AG04449 (cell line): ENCODE results near the gene VTA1.
"Not testable (repeated sequence)": the region's sequence is repeated elsewhere in the genome, so short reads cannot be mapped to it uniquely, and the experiment has no call there.

Source experiments
- CTCF ChIA-PET: fragments of 350-600 bp; formaldehyde crosslinking; extraction: SDS; loops from one replicate; lab custom pipeline; 2021; ENCODE audit warnings: antibody characterized with exemption; lab: Yijun Ruan, JAX
- POLR2A ChIA-PET: fragments of 400-600, 350-600 bp; formaldehyde crosslinking; extraction: SDS; loops from one replicate; lab custom pipeline; 2020; ENCODE audit warnings: antibody characterized with exemption, inconsistent platforms; lab: Yijun Ruan, JAX
- DNase-seq: peaks from one replicate; pipeline ENCODE4 v3.0.0-alpha.2; 2010; ENCODE audit warnings: low read depth, low spot score
- H3K4me3 ChIP-seq: 2 replicates; pipeline ENCODE4 v1.5.1; 2011; ENCODE audit warnings: low read depth, mild to moderate bottlenecking, control low read depth, low read length
- TF ChIP-seq, protein P1 (sequence below): IDR thresholded peaks from one replicate; pipeline ENCODE4 v1.5.1; 2011; ENCODE audit warnings: mild to moderate bottlenecking, moderate library complexity, low read length, control low read depth, inconsistent platforms; ENCODE audit not compliant: insufficient read depth; ENCODE audit errors: missing control alignments

Gene VTA1

DNA sequence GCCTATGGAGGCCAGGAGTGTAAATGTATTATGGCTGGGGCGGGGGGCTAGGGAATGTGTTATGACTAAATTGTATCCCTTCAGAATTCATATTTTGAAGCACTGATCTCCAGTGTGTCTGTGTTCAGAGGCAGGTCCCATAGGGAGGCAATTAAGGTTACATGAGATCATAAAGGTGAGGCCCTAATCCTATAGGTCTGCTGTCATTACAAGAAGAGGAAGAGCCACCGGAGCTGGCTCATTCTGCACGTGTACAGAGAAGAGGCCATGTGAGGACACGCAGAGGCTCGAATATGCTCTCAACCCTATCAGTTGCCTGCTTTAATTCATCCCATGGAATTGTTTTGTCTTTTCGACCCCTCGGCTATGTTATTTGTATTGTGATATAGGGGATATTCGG, 76.9 kb downstream of the VTA1 start:
- ChIA-PET CTCF (interaction anchor here (1.0 to 1.4 kb wide), 3 partner anchors 26 to 165 kb away, joined by 3 to 4 read pairs (median 3); no protein-coding TSS in a partner anchor), POLR2A (no interaction called here)
- DNase-seq, result no peak
- TF ChIP-seq, protein P1, sequence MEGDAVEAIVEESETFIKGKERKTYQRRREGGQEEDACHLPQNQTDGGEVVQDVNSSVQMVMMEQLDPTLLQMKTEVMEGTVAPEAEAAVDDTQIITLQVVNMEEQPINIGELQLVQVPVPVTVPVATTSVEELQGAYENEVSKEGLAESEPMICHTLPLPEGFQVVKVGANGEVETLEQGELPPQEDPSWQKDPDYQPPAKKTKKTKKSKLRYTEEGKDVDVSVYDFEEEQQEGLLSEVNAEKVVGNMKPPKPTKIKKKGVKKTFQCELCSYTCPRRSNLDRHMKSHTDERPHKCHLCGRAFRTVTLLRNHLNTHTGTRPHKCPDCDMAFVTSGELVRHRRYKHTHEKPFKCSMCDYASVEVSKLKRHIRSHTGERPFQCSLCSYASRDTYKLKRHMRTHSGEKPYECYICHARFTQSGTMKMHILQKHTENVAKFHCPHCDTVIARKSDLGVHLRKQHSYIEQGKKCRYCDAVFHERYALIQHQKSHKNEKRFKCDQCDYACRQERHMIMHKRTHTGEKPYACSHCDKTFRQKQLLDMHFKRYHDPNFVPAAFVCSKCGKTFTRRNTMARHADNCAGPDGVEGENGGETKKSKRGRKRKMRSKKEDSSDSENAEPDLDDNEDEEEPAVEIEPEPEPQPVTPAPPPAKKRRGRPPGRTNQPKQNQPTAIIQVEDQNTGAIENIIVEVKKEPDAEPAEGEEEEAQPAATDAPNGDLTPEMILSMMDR, result no peak
- H3K4me3 ChIP-seq, result no peak overlapping the region

DNA sequence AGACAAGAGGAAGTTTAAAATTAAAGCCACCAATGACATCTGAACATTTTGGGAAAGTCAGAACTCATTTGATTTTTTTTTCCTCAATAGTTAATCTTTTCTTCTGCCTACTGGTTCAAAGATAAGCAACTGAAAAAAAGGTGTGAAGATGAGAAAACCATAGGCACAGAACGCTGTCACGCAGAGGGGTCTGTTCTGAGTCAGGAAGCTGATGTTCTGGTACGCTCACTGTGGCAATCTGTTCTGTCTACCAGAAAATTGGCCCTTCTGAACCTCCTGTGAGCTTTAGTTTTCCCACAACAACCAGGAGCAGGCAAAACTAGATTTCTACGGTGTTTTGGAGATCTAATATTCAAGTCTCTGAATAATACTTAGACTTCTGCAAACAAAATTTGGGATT, 78.1 kb downstream of the VTA1 start:
- CTCF ChIA-PET, result interaction anchor here (1.3 to 1.4 kb wide), 3 partner anchors 17 to 163 kb away, joined by 3 to 14 read pairs (median 4); no protein-coding TSS in a partner anchor
- H3K4me3 ChIP-seq, result no peak overlapping the region
- TF ChIP-seq, protein P1, result no peak
- POLR2A ChIA-PET, result no interaction called here
- DNase-seq, result no peak

DNA sequence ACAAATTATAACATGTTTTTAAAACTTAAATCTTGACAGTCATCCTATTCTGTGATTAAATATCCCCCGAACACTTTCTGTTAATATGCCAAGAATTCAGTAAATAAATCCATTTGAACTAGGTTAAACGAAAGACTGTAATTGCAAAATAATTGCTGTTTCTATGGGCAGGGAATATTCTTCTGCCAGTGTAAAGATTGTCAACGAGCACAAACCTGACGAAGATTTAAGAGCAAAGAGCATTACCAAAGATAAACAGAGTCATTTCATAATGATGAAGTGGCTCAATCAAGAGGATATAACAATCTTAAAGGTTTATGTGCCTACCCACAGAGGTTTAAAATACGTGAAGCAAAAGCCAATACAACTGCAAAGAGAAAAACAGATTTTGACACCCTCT, 78.5 kb downstream of the VTA1 start:
- ChIA-PET POLR2A (no interaction called here), CTCF (interaction anchor here (1.4 kb wide), 1 partner anchor 18 kb away, joined by 14 read pairs; no protein-coding TSS in a partner anchor)
- no peak for DNase-seq
- TF ChIP-seq, protein P1, result no peak
- H3K4me3 ChIP-seq, result no peak overlapping the region

DNA sequence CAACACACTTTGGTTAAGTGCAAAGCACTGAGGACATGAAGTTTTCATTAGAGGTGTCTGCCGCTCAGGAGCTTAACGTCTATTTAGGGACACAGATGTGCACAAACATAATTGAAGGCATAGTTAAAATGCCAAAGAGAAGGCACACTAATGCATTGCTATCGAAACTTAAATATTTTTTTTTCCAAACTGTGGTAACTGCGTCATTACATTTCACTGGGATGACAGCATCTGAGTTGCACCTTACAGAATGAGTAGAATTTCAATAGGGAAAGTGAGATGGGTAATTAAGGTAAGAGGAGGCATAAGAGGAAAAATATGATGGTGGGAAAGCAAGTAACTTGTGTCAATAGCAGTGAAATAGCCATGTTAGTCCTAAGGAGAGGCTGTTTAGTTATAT, 79.7 kb downstream of the VTA1 start:
- ChIA-PET CTCF (interaction anchor here (0.6 kb wide), 1 partner anchor 138 kb away, joined by 3 read pairs; no protein-coding TSS in a partner anchor), POLR2A (no interaction called here)
- H3K4me3 ChIP-seq, result no peak overlapping the region
- DNase-seq, result no peak
- TF ChIP-seq, protein P1, result no peak

DNA sequence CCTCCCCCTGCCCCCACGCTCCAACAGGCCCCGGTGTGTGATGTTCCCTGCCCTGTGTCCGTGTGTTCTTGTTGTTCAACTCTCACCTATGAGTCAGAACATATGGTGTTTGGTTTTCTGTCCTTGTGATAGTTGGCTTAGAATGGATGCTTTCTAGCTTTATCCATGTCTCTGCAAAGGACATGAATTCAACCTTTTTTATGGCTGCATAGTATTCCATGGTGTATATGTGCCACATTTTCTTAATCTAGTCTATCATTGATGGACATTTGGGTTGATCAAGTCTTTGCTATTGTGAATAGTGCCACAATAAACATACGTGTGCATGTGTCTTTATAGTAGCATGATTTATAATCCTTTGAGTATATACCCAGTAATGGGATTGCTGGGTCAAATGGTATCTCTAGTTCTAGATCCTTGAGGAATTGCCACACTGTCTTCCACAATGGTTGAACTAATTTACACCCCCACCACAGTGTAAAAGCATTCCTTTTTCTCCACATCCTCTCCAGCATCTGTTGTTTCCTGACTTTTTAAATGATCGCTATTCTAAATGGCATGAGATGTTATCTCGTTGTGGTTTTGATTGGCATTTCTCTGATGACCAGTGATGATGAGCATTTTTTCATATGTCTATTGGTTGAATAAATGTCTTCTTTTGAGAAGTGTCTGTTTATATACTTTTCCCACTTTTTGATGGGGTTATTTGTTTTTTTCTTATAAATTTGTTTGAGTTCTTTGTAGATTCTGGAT, 82.6 kb downstream of the VTA1 start:
- POLR2A ChIA-PET, result not testable (repeated sequence)

DNA sequence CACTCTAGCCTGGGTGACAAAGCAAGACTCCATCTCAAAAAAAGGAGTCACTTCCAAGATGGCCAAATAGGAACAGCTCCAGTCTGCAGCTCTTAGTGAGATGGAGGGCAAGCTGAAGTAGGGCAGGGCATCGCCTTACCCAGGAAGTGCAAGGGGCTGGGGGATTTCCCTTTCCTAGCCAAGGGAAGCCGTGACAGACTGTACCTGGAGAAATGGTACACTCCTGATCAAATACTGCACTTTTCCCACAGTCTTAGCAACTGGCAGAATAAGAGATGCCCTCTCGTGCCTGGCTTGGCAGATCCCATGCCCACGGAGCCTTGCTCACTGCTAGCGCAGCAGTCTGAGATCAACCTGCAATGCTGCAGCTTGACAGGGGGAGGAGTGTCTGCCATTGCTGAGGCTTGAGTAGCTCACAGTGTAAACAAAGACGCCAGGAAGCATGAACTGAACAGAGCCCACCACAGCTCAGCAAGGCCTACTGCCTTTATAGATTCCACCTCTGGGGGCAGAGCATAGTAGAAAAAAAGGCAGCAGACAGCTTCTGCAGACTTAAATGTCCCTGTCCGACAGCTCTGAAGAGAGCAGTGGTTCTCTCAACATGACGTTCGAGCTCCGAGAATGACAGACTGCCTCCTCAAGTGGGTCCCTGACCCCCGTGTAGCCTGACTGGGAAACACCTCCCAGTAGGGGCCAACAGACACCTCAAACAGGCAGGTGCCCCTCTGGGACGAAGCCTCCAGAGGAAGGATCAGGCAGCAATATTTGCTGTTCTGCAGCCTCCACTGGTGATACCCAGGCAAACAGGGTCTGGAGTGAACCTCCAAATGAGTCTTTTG, 85.4 kb downstream of the VTA1 start:
- TF ChIP-seq, protein P1, result peak; percentile 26
- CTCF ChIA-PET, DNase-seq, H3K4me3 ChIP-seq: not testable (repeated sequence)
- POLR2A ChIA-PET, result interaction anchor here (0.6 kb wide), 1 partner anchor 726 kb away, joined by 3 read pairs; no protein-coding TSS in a partner anchor

More for the DNA sequence above, 82.6 kb downstream of the VTA1 start:
- H3K4me3 ChIP-seq, DNase-seq, CTCF ChIA-PET: not testable (repeated sequence)
